NCI-H2107 treated with DMSO at 0.1 percent for 48 hours (cell line): ENCODE measurements around the gene P2RX3.
"Not testable (repeated sequence)": the region's sequence is repeated elsewhere in the genome, so short reads cannot be mapped to it uniquely, and the experiment has no call there.

Source experiments
- DNase-seq: peaks from one replicate; lab custom pipeline; 2025; ENCODE audit not compliant: unreplicated experiment; lab: John Stamatoyannopoulos, UW

The P2RX3 gene

GRCh38 chr11:57324154-57324885 is 13.8 kb upstream of the P2RX3 start:
- no peak for DNase-seq

DNA sequence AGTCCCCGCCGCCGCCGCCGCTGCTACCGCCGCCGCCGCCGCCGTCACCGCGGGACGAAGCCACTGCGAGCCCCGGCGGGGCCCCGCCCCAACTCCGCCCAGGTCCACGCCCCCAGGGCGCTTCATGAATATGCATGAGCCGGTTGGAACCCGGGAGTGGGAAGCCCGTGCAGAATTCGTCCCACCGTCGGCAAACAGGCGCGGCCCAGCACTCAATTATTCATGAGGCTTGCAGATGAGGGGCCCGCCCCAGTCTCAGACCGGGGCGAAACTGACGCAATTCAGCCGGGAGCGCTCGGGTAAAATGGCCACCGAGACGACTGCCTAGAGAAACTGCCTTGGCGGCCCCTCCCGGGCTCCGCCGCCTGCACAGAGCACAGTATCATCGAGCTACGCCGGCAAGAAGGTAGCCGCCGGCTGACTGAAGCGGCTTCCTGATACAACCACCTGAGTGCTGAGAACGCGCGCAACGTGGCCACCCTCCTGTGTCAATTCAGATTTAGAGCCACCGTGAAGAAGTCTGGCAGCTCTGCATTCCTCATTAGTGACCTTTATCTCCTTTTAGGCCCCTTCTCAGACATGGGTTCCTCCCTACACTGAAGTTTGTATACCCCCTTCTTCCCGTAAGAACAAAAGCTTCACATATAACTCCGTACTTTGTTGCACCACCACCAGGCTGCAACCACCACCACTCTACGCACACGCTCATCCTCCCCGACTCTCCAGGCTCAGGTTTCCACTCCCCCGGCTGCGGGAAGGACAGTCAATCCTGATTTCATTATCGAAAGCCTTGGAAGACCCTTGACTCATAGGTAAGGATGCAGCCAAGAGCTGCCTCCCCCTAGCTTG is 13.0 kb upstream of the P2RX3 start, which contains the start of gene TNKS1BP1:
TSS of gene TNKS1BP1 (minus strand) at position 67 of the 849 bp plus-strand sequence. CDS start 3,067 bp downstream, outside the sequence.
- peak; percentile 91 for DNase-seq

GRCh38 chr11:57325735-57326048 is 12.5 kb upstream of the P2RX3 start:
- DNase-seq: peak; percentile 44

DNA sequence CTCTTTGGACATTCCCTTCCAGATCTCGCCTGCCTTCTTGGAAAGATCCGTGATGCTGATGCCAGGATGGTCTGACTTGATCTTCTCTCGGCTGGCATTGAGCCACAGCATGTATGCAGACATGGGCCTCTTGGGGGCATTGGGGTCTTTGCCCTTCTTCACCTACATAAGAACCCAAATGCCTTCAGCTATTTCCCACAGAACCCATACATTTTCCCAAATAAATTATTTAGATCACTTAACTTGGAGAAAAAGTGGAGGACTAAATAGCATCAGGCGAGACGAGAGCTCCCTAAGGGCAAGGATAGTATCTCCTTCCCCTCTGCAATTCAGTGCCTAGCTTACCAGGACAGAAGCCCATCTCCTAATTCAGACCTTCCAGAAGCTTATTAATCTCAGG is 10.4 kb upstream of the P2RX3 start:
- no peak for DNase-seq

DNA sequence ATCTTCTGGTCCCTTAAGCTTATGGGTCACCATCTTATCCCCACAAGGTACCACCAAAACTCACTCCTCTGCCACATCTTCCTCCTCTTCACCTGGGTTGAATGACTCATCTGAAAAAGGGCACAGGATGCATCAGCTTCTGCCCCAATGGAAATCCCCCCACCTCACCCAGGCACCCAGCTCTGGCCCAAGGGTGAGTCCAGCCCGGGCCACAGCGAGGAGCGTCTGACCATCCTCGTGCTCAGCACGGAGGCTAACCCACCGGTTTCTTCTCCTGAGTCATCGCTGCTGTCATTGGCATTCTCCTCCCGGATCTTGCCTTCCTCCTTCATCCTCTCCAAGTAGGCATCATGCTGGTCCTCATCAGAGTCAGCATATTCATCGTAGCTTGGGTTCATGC is 8.1 kb upstream of the P2RX3 start:
- DNase-seq: no peak

- no peak for DNase-seq
Measured at GRCh38 chr11:57331720-57332119, 6.4 kb upstream of the P2RX3 start.

DNA sequence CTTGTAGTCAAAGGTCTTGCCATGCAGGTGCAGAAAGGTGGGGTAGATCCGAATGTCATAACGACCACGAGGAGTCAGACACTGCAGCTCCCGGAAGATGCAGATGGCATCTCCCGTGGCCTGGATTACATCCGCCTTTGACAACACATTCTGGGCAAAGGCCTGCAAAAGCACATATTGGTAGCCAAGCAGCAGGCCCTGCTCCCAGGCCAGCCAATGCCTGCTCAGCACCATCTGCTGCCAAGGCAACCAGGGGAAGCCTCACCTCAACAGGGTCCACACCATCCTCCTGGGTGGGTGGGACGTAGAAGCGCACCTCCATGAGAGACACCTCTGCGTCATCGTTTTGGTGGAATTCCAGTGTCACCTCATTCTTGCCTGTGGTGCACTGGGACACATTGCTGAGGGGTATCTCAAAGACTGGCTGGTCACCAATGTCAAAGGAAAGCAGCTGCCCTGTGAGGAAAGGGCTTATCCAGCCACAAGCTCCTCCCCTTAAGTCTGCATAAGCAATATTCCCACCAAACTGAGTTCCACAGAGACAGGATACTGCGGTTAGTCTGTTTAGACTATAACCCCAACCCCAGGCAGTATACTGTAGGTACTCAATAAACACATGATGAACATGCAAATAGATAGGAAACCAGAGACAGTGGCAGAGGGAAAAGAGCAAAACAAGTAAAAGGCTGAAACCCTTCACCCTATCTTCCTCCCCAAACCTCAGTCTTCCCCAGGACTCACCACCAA is 5.3 kb upstream of the P2RX3 start:
- no peak for DNase-seq

DNA sequence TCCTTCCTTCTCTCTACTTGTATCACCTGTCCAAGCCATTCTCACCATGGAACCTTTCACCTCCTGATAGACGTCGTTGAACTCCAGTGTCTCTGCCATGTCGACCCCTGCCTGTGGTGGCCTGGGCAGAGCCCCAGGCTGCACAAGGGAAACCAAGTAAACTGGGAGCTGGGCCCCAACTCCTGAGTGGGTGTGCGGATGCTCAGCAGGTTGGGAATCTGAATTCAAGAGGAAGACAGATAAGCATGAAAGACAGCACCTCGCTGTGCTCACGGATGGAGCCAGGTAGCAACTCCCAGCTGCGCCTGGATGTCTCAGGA is 3.2 kb upstream of the P2RX3 start:
- no peak for DNase-seq

GRCh38 chr11:57335343-57336110 is 2.6 kb upstream of the P2RX3 start, which contains the start of gene SSRP1:
Gene SSRP1 (minus strand): TSS chr11:57335892. CDS start chr11:57335121, 771 bp downstream.
- DNase-seq: peak; percentile 74

GRCh38 chr11:57336111-57336666 is 2.0 kb upstream of the P2RX3 start:
- no peak for DNase-seq

- DNase-seq: not testable (repeated sequence)
Measured at GRCh38 chr11:57336856-57337255, 1.3 kb upstream of the P2RX3 start.

DNA sequence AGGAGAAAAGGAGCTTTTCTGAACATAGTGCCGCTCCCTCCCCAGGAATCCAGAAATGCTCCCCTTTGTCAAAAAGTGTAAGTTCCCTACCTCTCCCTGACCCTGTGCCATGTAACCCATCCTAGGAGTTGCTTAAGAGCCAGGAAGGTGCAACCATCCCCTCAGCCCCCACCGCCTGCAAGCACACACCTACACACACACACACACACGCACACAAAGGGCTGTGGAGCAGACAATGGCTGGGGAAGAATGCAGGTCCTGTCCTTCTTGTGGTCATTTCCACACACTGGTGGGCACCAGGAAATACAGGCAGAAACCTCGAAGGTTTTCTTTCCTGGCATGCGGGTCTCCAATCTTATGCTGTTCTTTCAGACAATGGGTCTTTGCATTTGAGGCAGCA is 1.2 kb downstream of the P2RX3 start:
- DNase-seq: no peak

DNA sequence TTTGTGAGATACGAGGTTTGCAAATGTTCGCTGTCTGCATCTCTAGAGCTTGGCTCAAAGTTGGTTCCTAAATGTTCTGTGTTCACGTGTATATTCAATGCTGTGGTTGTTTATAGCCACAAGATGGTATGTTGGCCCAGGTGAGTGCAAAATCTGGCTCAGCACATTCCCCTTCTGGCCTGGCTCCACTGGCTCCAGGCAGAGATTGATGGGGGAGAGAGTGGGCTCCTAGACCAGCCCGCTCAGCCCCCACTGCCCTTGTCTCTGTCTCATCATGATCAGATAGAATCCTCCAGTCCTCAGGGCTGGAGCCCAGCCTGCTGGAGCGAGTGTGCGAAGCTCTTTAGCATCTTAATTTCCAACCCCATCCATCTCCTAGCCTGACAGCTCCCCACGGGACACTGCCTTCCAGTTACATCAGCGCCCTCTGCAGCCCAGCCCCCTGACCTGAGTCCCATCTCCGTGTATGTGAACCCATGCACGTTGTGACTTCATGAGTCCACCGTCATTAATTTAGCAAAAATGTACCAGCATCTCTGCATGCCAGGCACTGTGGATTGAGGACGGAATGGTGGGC is 2.0 kb downstream of the P2RX3 start:
- no peak for DNase-seq

GRCh38 chr11:57341250-57341808 is 3.2 kb downstream of the P2RX3 start:
- DNase-seq: no peak

GRCh38 chr11:57342702-57343101 is 4.5 kb downstream of the P2RX3 start:
- DNase-seq: no peak

DNA sequence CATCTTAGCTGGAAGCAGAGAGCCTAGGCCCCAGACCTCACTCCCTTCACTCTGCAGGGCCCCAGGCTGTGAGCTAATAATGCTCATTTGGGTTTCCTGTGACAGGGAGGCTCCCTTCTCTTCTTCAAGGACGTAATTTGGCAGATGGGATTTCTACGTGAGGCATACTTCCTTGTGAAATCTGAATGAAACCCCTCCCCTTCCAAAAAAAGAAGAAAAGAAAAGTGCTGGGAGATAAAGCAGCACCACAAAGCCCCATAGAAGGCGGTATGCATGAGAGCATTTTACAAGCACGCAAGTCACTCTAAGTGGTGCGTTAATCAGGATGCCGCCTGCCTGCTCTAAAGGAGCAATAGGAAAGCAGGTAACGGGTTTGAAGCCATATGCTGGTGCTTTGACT is 5.7 kb downstream of the P2RX3 start:
- peak; percentile 10 for DNase-seq

GRCh38 chr11:57344826-57345225 is 6.7 kb downstream of the P2RX3 start:
- no peak for DNase-seq

- peak; percentile 66 for DNase-seq
Measured at GRCh38 chr11:57345555-57346211, 7.5 kb downstream of the P2RX3 start.

GRCh38 chr11:57347336-57347735 is 9.2 kb downstream of the P2RX3 start:
- no peak for DNase-seq
